OCI-LY7 (cell line): ENCODE results near the gene STX11. TPM values are rescaled to one million over a fixed set of nuclear protein-coding genes. Genes with fewer than 3 reads are reported as not detected.

Source experiments
- BruUV-seq: library from RNA; stranded (reverse); fragments of 400-500 nt; replicated peaks from 2 replicates; lab custom pipeline; 2021; lab: Mats Ljungman, UMichigan
- CTCF ChIA-PET: fragments of 300-600 bp; sonication (Branson Sonifier 250); formaldehyde crosslinking; loops from one replicate; lab custom pipeline; 2022; ENCODE audit warnings: antibody characterized with exemption; ENCODE audit not compliant: unreplicated experiment; lab: Charles Lee
- POLR2A ChIA-PET: fragments of 300-600 bp; sonication (Branson Sonifier 250); formaldehyde crosslinking; loops from one replicate; lab custom pipeline; 2022; ENCODE audit warnings: antibody characterized with exemption; lab: Charles Lee
- DNase-seq: peaks from one replicate; pipeline ENCODE4 v3.0.0-alpha.2; 2015; ENCODE audit warnings: low spot score
- H2AFZ ChIP-seq: fragments of 200-600 bp; sonication (generic), shearing (Covaris generic); 2 replicates; pipeline ENCODE4 v1.6.1; 2014; ENCODE audit warnings: mild to moderate bottlenecking, antibody characterized with exemption, low read length, moderate library complexity
- H3K27ac ChIP-seq: fragments of 200-600 bp; sonication (generic); 2 replicates; pipeline ENCODE4 v1.5.1; 2014; ENCODE audit warnings: mixed run types, low read depth, mild to moderate bottlenecking, moderate library complexity, low read length, inconsistent platforms; ENCODE audit not compliant: poor library complexity, severe bottlenecking
- H3K36me3 ChIP-seq: fragments of 200-600 bp; sonication (generic); 2 replicates; pipeline ENCODE4 v1.6.1; 2014; ENCODE audit warnings: mild to moderate bottlenecking, antibody characterized with exemption, low read length, moderate library complexity, mixed read lengths; ENCODE audit not compliant: insufficient read depth
- H3K4me1 ChIP-seq: fragments of 200-600 bp; sonication (generic); 2 replicates; pipeline ENCODE4 v1.5.1; 2014; ENCODE audit warnings: mild to moderate bottlenecking, low read length; ENCODE audit not compliant: insufficient read depth, poor library complexity, severe bottlenecking
- H3K4me2 ChIP-seq: fragments of 200-600 bp; sonication (generic); 2 replicates; pipeline ENCODE4 v1.6.1; 2014; ENCODE audit warnings: mild to moderate bottlenecking, low read length
- H3K4me3 ChIP-seq: fragments of 200-600 bp; sonication (generic); 2 replicates; pipeline ENCODE4 v1.5.1; 2014; ENCODE audit warnings: mild to moderate bottlenecking, low read depth, low read length; ENCODE audit not compliant: poor library complexity, severe bottlenecking
- H3K79me2 ChIP-seq: fragments of 200-600 bp; sonication (generic); 2 replicates; pipeline ENCODE4 v1.6.1; 2016; ENCODE audit warnings: low read depth, mild to moderate bottlenecking, low read length, moderate library complexity, mixed read lengths; ENCODE audit not compliant: insufficient read depth
- H3K9me2 ChIP-seq: fragments of 200-600 bp; sonication (generic); 2 replicates; pipeline ENCODE4 v1.6.1; 2016; ENCODE audit warnings: mild to moderate bottlenecking, low read length, mixed read lengths; ENCODE audit not compliant: insufficient read depth
- H3K9me3 ChIP-seq: fragments of 200-600 bp; sonication (generic); 2 replicates; pipeline ENCODE4 v1.6.1; 2014; ENCODE audit warnings: mild to moderate bottlenecking, mixed run types, low read length, mixed read lengths
- H4K20me1 ChIP-seq: fragments of 200-600 bp; sonication (generic); 2 replicates; pipeline ENCODE4 v1.6.1; 2014; ENCODE audit warnings: mild to moderate bottlenecking, antibody characterized with exemption, low read length, moderate library complexity, mixed read lengths; ENCODE audit not compliant: insufficient read depth
- EZH2phosphoT487 ChIP-seq: fragments of 200-600 bp; sonication (generic); IDR thresholded peaks from 2 replicates; pipeline ENCODE4 v1.6.1; 2018; ENCODE audit warnings: low read depth, borderline replicate concordance, mild to moderate bottlenecking, mixed run types, antibody characterized with exemption, low read length, moderate library complexity, mixed read lengths
- intact Hi-C: fragments of 100-400 bp; cut with micrococcal nuclease; formaldehyde crosslinking; loops from one replicate; pipeline ENCODE4 v1.10.0; 2022; ENCODE audit not compliant: unreplicated experiment
- total RNA-seq, 2 experiments: library from RNA; depleted of rRNA in 1 of 2; stranded (reverse); fragments of >200 nt in 1 of 2; shearing (Covaris generic) in 1 of 2; gene quantifications; 2 replicates each; pipeline ENCODE4 v1.2.3, GENCODE V29; 2014 to 2022
- TF ChIP-seq, protein P1 (sequence below): fragments of 200-600 bp; sonication (generic); conservative IDR thresholded peaks from 2 replicates; pipeline ENCODE4 v1.5.1; 2014; ENCODE audit warnings: mild to moderate bottlenecking, antibody characterized with exemption, low read length, moderate library complexity, mixed read lengths

Gene STX11
- total RNA-seq, 2 experiments from 2014 or later: 0.16 to 1.1 TPM

DNA sequence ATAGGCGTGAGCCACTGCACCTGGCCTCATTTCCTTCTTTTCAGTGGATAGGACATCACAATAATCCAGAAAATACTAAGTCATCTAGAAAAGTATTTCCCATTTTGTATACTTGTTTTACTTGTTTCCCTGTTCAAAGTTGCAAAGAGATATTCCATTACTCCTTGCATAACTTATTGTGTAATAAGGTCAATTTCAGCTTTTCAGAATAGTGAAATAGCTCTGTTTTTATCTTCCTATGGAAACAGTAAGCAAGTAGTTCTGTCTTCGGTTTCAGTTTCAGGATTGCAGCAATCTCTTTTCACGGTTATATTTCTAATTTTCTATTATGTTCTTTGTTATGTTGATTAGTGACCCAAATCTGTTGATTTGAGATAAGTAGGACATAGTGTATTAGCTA is 6.0 kb downstream of the STX11 start:
- BruUV-seq: no TSS peak
- no peaks in the 10 kb centered on the region for H3K36me3 ChIP-seq
- no peaks in the 10 kb centered on the region for H3K9me3 ChIP-seq
- TF ChIP-seq, protein P1, sequence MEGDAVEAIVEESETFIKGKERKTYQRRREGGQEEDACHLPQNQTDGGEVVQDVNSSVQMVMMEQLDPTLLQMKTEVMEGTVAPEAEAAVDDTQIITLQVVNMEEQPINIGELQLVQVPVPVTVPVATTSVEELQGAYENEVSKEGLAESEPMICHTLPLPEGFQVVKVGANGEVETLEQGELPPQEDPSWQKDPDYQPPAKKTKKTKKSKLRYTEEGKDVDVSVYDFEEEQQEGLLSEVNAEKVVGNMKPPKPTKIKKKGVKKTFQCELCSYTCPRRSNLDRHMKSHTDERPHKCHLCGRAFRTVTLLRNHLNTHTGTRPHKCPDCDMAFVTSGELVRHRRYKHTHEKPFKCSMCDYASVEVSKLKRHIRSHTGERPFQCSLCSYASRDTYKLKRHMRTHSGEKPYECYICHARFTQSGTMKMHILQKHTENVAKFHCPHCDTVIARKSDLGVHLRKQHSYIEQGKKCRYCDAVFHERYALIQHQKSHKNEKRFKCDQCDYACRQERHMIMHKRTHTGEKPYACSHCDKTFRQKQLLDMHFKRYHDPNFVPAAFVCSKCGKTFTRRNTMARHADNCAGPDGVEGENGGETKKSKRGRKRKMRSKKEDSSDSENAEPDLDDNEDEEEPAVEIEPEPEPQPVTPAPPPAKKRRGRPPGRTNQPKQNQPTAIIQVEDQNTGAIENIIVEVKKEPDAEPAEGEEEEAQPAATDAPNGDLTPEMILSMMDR: no peak
- TF ChIP-seq EZH2phosphoT487: no peak
- H3K27ac ChIP-seq: no peak overlapping the region
- H3K4me3 ChIP-seq: no peak overlapping the region
- no peaks in the 10 kb centered on the region for H3K79me2 ChIP-seq
- H3K9me2 ChIP-seq: no peaks in the 10 kb centered on the region
- H4K20me1 ChIP-seq: no peaks in the 10 kb centered on the region
- ChIA-PET CTCF (no interaction called here), POLR2A (interaction anchor here (0.8 to 1.0 kb wide), 2 partner anchors 9 to 13 kb away, joined by 3 to 4 read pairs; no protein-coding TSS in a partner anchor)
- no peak overlapping the region for H3K4me2 ChIP-seq
- DNase-seq: no peak
- intact Hi-C loops: no loop called here
- H3K4me1 ChIP-seq: no peaks in the 10 kb centered on the region
- no peak overlapping the region for H2AFZ ChIP-seq

DNA sequence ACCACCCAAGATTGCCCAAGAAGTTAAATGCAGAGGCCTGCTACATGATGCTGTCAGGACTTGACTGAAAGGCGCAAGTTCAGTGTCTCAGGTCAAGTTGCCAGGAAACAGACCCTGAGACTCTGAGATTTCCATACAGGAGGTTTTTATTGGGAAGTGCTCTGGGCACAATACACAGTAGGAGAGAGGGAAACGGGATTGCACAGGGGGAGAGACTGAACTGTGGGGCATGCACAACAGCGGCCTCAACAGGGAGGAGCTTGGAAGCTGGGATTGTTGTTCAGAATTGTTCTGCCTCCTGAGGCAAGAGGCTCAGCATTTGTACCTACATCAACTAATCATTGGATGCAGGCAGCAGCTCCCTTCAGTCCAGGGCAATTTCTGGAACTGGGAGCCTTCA is 6.7 kb downstream of the STX11 start:
- Histone ChIP-seq H3K4me3 (no peak overlapping the region), H3K4me2 (no peak overlapping the region), H3K9me2 (no peaks in the 10 kb centered on the region), H3K9me3 (no peaks in the 10 kb centered on the region), H3K79me2 (no peaks in the 10 kb centered on the region), H3K36me3 (no peaks in the 10 kb centered on the region), H3K27ac (no peak overlapping the region), H2AFZ (no peak overlapping the region), H3K4me1 (no peaks in the 10 kb centered on the region), H4K20me1 (no peaks in the 10 kb centered on the region)
- BruUV-seq: no TSS peak
- POLR2A ChIA-PET: interaction anchor here (0.8 kb wide), 1 partner anchor 10 kb away, joined by 3 read pairs; no protein-coding TSS in a partner anchor
- no peak for TF ChIP-seq EZH2phosphoT487
- TF ChIP-seq, protein P1: no peak
- DNase-seq: no peak
- CTCF ChIA-PET: no interaction called here
- intact Hi-C loops: no loop called here

DNA sequence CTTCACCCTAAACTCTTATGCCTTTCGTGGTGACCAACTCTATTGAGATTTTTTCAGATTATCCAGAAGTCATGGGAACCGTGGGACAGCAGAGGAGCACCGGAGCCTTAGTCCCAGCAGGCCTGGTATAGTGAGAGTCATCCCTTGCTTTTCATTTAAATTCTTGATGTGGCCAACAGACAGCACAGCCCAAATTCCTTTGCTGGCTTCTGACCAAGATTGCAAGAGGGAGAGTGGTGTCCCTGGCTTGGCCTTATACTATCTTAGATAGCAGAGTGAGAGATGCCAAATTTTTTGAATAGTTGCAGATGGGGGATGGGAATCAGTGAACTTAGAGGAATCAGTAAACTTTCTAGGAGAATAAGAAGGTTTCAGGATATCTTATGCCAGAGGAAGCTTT is 7.8 kb downstream of the STX11 start:
- Histone ChIP-seq H3K27ac (no peak overlapping the region), H3K4me1 (no peaks in the 10 kb centered on the region), H2AFZ (no peak overlapping the region), H3K36me3 (no peaks in the 10 kb centered on the region), H3K9me2 (no peaks in the 10 kb centered on the region), H3K4me2 (no peak overlapping the region), H3K9me3 (no peaks in the 10 kb centered on the region), H3K4me3 (no peak overlapping the region), H3K79me2 (no peaks in the 10 kb centered on the region), H4K20me1 (no peaks in the 10 kb centered on the region)
- CTCF ChIA-PET: no interaction called here
- no peak for TF ChIP-seq EZH2phosphoT487
- TF ChIP-seq, protein P1: no peak
- no peak for DNase-seq
- intact Hi-C loops: no loop called here
- BruUV-seq: no TSS peak
- POLR2A ChIA-PET: no interaction called here
